HUES48 (cell line): ENCODE results near the gene TMEM69.
"Not testable (repeated sequence)": the region's sequence is repeated elsewhere in the genome, so short reads cannot be mapped to it uniquely, and the experiment has no call there.

Experiments used
- H3K27ac ChIP-seq: one replicate; pipeline ENCODE4 v1.7.0; 2013; ENCODE audit warnings: low read depth, low read length, inconsistent platforms
- H3K27me3 ChIP-seq: 2 replicates; pipeline ENCODE4 v1.6.1; 2013; ENCODE audit warnings: mild to moderate bottlenecking, low read length; ENCODE audit not compliant: control insufficient read depth, insufficient read depth
- H3K36me3 ChIP-seq: 2 replicates; pipeline ENCODE4 v1.6.1; 2013; ENCODE audit warnings: low read length; ENCODE audit not compliant: control insufficient read depth, insufficient read depth
- H3K4me1 ChIP-seq: 2 replicates; pipeline ENCODE4 v1.6.1; 2013; ENCODE audit warnings: mild to moderate bottlenecking, low read length; ENCODE audit not compliant: control insufficient read depth, insufficient read depth
- H3K4me3 ChIP-seq: 2 replicates; pipeline ENCODE4 v1.5.1; 2013; ENCODE audit warnings: mild to moderate bottlenecking, low read depth, low read length
- H3K9ac ChIP-seq: 2 replicates; pipeline ENCODE4 v1.6.1; 2013; ENCODE audit warnings: mild to moderate bottlenecking, low read depth, low read length, moderate library complexity
- H3K9me3 ChIP-seq: 2 replicates; pipeline ENCODE4 v1.6.1; 2013; ENCODE audit warnings: low read length; ENCODE audit not compliant: control insufficient read depth, insufficient read depth

Gene TMEM69

GRCh38 chr1:45660336-45660735, 27.6 kb upstream of the TMEM69 start:
- Histone ChIP-seq H3K27ac (no peak overlapping the region), H3K9me3 (no peaks in the 10 kb centered on the region), H3K27me3 (no peaks in the 10 kb centered on the region), H3K36me3 (peaks cover 59% of the 10 kb centered on the region), H3K4me3 (no peak overlapping the region), H3K4me1 (no peaks in the 10 kb centered on the region), H3K9ac (no peak overlapping the region)

DNA sequence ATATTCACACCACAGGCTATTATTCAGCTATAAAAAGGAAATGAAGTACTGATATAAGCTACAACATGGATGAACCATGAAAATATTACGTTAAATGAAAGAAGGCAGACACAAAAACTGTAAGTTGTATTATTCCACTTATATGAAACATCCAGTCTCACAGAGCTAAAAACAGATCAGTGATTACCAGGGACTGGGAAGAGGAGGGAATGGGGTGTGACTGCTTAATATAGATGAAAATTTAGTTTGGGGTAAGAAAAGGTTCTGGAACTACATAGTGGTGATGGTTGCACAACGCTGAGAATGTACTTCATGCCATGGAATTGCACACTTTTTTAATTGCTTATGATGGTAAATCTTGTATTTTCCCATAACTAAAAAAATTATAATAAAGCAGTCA, 21.1 kb upstream of the TMEM69 start:
- H3K4me3 ChIP-seq: no peak overlapping the region
- no peaks in the 10 kb centered on the region for H3K4me1 ChIP-seq
- no peak overlapping the region for H3K9ac ChIP-seq
- H3K27ac ChIP-seq: no peak overlapping the region
- no peaks in the 10 kb centered on the region; the same call in 1 of the 2 replicates for H3K36me3 ChIP-seq
- H3K9me3 ChIP-seq: no peaks in the 10 kb centered on the region
- H3K27me3 ChIP-seq: no peaks in the 10 kb centered on the region

GRCh38 chr1:45667321-45668111, 20.5 kb upstream of the TMEM69 start:
- Histone ChIP-seq H3K36me3 (no peaks in the 10 kb centered on the region), H3K27me3 (no peaks in the 10 kb centered on the region), H3K27ac (no peak overlapping the region), H3K9me3 (no peaks in the 10 kb centered on the region), H3K9ac (no peak overlapping the region), H3K4me1 (no peaks in the 10 kb centered on the region), H3K4me3 (no peak overlapping the region)

DNA sequence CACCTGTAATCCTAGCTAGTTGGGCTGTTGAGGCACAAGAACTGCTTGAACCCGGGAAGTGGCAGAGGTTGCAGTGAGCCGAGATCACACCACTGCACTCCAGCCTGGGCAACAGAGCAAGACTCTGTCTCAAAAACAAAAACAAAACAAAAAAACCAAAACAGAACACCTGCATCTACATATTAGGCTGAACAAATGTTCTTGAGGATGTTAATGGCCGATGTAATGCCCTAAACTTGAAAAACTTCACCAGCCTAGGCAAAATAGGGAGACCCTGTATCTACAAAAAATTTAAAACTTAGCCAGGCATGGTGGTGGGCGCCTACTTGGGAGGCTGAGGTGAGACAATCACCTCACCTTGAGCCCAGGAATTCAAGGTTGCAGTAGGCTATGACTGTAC, 19.5 kb upstream of the TMEM69 start:
- Histone ChIP-seq H3K4me1 (no peaks in the 10 kb centered on the region), H3K27me3 (no peaks in the 10 kb centered on the region), H3K27ac (no peak overlapping the region), H3K4me3 (no peak overlapping the region), H3K9me3 (no peaks in the 10 kb centered on the region), H3K36me3 (0 out of 2 replicates have a peak, but pooled peaks cover 4% of the 10 kb centered on the region), H3K9ac (no peak overlapping the region)

DNA sequence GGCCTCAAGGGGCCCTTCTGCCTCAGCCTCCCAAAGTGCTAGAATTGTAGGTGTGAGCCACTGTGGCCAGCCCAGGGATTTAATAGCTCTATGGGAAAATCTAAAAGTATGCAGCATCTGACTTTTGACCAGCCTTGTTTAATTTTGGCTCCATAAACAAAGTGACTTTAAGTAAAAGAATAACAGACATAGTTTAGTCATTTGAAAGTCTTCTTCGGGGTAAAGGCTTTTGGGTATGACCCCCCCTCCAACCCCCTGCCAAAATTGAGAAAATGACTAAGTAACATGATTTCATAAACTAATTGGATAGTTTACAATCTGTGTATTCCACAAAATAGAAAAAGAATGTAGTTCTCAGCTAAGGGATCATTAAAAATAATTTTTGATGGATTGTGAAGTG, 18.6 kb upstream of the TMEM69 start:
- H3K36me3 ChIP-seq: peaks cover 5% of the 10 kb centered on the region
- H3K4me1 ChIP-seq: peaks cover 7% of the 10 kb centered on the region

GRCh38 chr1:45669859-45670655, 17.9 kb upstream of the TMEM69 start:
- Histone ChIP-seq H3K27me3 (no peaks in the 10 kb centered on the region), H3K4me3 (no peak overlapping the region), H3K9ac (no peak overlapping the region), H3K4me1 (peaks cover 11% of the 10 kb centered on the region), H3K27ac (no peak overlapping the region), H3K9me3 (no peaks in the 10 kb centered on the region), H3K36me3 (peaks cover 8% of the 10 kb centered on the region)

More for the DNA sequence above, 18.6 kb upstream of the TMEM69 start:
- Histone ChIP-seq H3K27ac (no peak overlapping the region), H3K9ac (no peak overlapping the region), H3K4me3 (no peak overlapping the region), H3K27me3 (no peaks in the 10 kb centered on the region), H3K9me3 (no peaks in the 10 kb centered on the region)

- Histone ChIP-seq H3K27me3 (no peaks in the 10 kb centered on the region), H3K9me3 (no peaks in the 10 kb centered on the region), H3K36me3 (peaks cover 8% of the 10 kb centered on the region), H3K4me3 (no peak overlapping the region), H3K27ac (no peak overlapping the region), H3K9ac (no peak overlapping the region), H3K4me1 (peaks cover 30% of the 10 kb centered on the region)
Observed at GRCh38 chr1:45673956-45674355, 14.0 kb upstream of the TMEM69 start.

GRCh38 chr1:45674478-45674877, 13.5 kb upstream of the TMEM69 start:
- Histone ChIP-seq H3K4me3 (no peak overlapping the region), H3K4me1 (peaks cover 35% of the 10 kb centered on the region), H3K36me3 (peaks cover 8% of the 10 kb centered on the region), H3K27ac (no peak overlapping the region), H3K9ac (no peak overlapping the region), H3K27me3 (no peaks in the 10 kb centered on the region), H3K9me3 (no peaks in the 10 kb centered on the region)

GRCh38 chr1:45676553-45676952, 11.4 kb upstream of the TMEM69 start:
- not testable (repeated sequence) for H3K9ac ChIP-seq, H3K36me3 ChIP-seq, H3K27me3 ChIP-seq, H3K27ac ChIP-seq, H3K4me3 ChIP-seq, H3K9me3 ChIP-seq
- peaks cover 52% of the 10 kb centered on the region for H3K4me1 ChIP-seq

- Histone ChIP-seq H3K27ac (no peak overlapping the region), H3K9ac (no peak overlapping the region), H3K9me3 (no peaks in the 10 kb centered on the region), H3K4me1 (peaks cover 64% of the 10 kb centered on the region), H3K4me3 (no peak overlapping the region), H3K36me3 (peaks cover 7% of the 10 kb centered on the region), H3K27me3 (no peaks in the 10 kb centered on the region)
Observed at GRCh38 chr1:45677751-45678245, 10.2 kb upstream of the TMEM69 start.

- no peak overlapping the region for H3K27ac ChIP-seq
- H3K36me3 ChIP-seq: peaks cover 4% of the 10 kb centered on the region
- H3K4me3 ChIP-seq: no peak overlapping the region
- no peaks in the 10 kb centered on the region for H3K27me3 ChIP-seq
- no peaks in the 10 kb centered on the region for H3K9me3 ChIP-seq
- H3K4me1 ChIP-seq: peaks cover 66% of the 10 kb centered on the region
- H3K9ac ChIP-seq: no peak overlapping the region
Observed at GRCh38 chr1:45678489-45678888, 9.5 kb upstream of the TMEM69 start.
